ENCODE measurements around the gene DNAJC4. TPM values are rescaled to one million over a fixed set of nuclear protein-coding genes. Genes with fewer than 3 reads are reported as not detected.

The DNAJC4 gene
- total and polyA plus RNA-seq, 9 of the 15 experiments (the other 6 are each of a cell fraction or from before 2014, with no cell fraction given) = 4.0 to 32.6 (median 19.9) TPM

GRCh38 chr11:64268025-64268892 lies 37.9 kb downstream of the DNAJC4 start (continued):
- TF ChIP-seq RREB1 (CRISPR knock-in tag; IDR thresholded peaks at IDR 0.05) = no peak
- no peak for TF ChIP-seq SIN3A (IDR thresholded peaks at IDR 0.05; ENCODE audit: borderline replicate concordance in 2 of 2, control insufficient read depth in 1 of 2, low read depth in 2 of 2, low read length in 2 of 2)
- TF ChIP-seq NR2C2 (CRISPR knock-in tag; IDR thresholded peaks at IDR 0.05) = no peak
- no peak for TF ChIP-seq NR2C2 (tag; IDR thresholded peaks at IDR 0.05)
- no peak for TF ChIP-seq E2F4 (CRISPR knock-in tag; IDR thresholded peaks at IDR 0.05; ENCODE audit: low read depth)
- TF ChIP-seq BCL6 (CRISPR knock-in tag; IDR thresholded peaks at IDR 0.05) = no peak
- TF ChIP-seq SP1 (CRISPR knock-in tag; IDR thresholded peaks at IDR 0.05) = peak; percentile 59
- TF ChIP-seq SMARCA5 (IDR thresholded peaks at IDR 0.05) = peak; percentile 55; the same call in 1 of the 2 replicates
- no peak for TF ChIP-seq SMAD2 (IDR thresholded peaks at IDR 0.05; ENCODE audit: low read depth, low read length)
- TF ChIP-seq ESRRA (IDR thresholded peaks at IDR 0.05; ENCODE audit: borderline replicate concordance, low read depth) = no peak
- TF ChIP-seq ZNF785 (CRISPR knock-in tag; IDR thresholded peaks at IDR 0.05) = no peak
- TF ChIP-seq MTF1 (CRISPR knock-in tag; IDR thresholded peaks at IDR 0.05; ENCODE audit: borderline replicate concordance) = no peak
- no peak for TF ChIP-seq THRAP3 (IDR thresholded peaks at IDR 0.05; ENCODE audit: borderline replicate concordance)
- no peak for TF ChIP-seq HDGF (IDR thresholded peaks at IDR 0.05)
- no peak for TF ChIP-seq BHLHE40 (IDR thresholded peaks at IDR 0.05; ENCODE audit: low read length)
- TF ChIP-seq NCOA1 (IDR thresholded peaks at IDR 0.05; ENCODE audit: low read depth) = no peak
- TF ChIP-seq ZZZ3 (IDR thresholded peaks at IDR 0.05) = no peak
- peak; percentile 51; the same call in 1 of the 2 replicates for TF ChIP-seq EP300 (IDR thresholded peaks at IDR 0.05; ENCODE audit: low read length)
- TF ChIP-seq PKNOX1 (IDR thresholded peaks at IDR 0.05) = peak; percentile 26; the same call in 1 of the 2 replicates
- TF ChIP-seq ZNF41 (CRISPR knock-in tag; conservative IDR thresholded peaks at IDR 0.05) = no peak
